Left ventricle myocardium inferior (tissue), 1 donor: ENCODE data around the gene CIAO2B. TPM values are rescaled to one million over a fixed set of nuclear protein-coding genes. Genes with fewer than 3 reads are reported as not detected.

Source experiments
- DNase-seq: peaks from one replicate; pipeline ENCODE4 v3.0.0-alpha.2; 2020
- H3K27ac ChIP-seq: fragments of 200-600 bp; replicated peaks from 2 replicates; pipeline ENCODE4 v1.8.0; 2021
- H3K27me3 ChIP-seq: fragments of 200-600 bp; 2 replicates; pipeline ENCODE4 v1.8.0; 2021; ENCODE audit warnings: low read depth
- H3K36me3 ChIP-seq: fragments of 200-600 bp; 2 replicates; pipeline ENCODE4 v1.8.0; 2021
- H3K4me1 ChIP-seq: fragments of 200-600 bp; 2 replicates; pipeline ENCODE4 v1.8.0; 2021
- H3K4me3 ChIP-seq: fragments of 200-600 bp; 2 replicates; pipeline ENCODE4 v1.8.0; 2021; ENCODE audit warnings: mild to moderate bottlenecking, moderate library complexity
- H3K9me3 ChIP-seq: fragments of 200-600 bp; replicated peaks from 2 replicates; pipeline ENCODE4 v1.8.0; 2021
- CTCF ChIP-seq: fragments of 200-600 bp; IDR thresholded peaks from 2 replicates; pipeline ENCODE4 v1.8.0; 2021; ENCODE audit warnings: antibody characterized with exemption, mild to moderate bottlenecking, borderline replicate concordance
- intact Hi-C: fragments of 100-400 bp; cut with micrococcal nuclease; formaldehyde crosslinking; loops from one replicate; pipeline ENCODE4 v1.11.0; 2022
- total RNA-seq: library from RNA; stranded (reverse); fragmentation: NEBNext Ultra II Directional; extraction: Animal tissue kit (Norgen Biotek cat#: 25700); gene quantifications from one replicate; pipeline ENCODE4 v1.2.1, GENCODE V29; 2021
- donor health status: DM: no; HTN: yes; CAD: no; lungs with severe emphysema.

The CIAO2B gene
- total RNA-seq, 1 donor from 2014 or later = 127 TPM

GRCh38 chr16:66933776-66934137 is 445 bp downstream of the CIAO2B start:
- no peaks in the 10 kb centered on the region for H3K9me3 ChIP-seq
- H3K36me3 ChIP-seq = peaks cover 16% of the 10 kb centered on the region
- H3K27me3 ChIP-seq = no peaks in the 10 kb centered on the region
- peak overlapping the region; percentile 97 for H3K27ac ChIP-seq
- no peak for TF ChIP-seq CTCF
- H3K4me3 ChIP-seq = peak overlapping the region; percentile 97
- intact Hi-C loops = no loop called here
- peaks cover 82% of the 10 kb centered on the region for H3K4me1 ChIP-seq
- no peak for DNase-seq

- no peak for TF ChIP-seq CTCF
- Histone ChIP-seq H3K36me3 (peaks cover 4% of the 10 kb centered on the region), H3K4me1 (peaks cover 81% of the 10 kb centered on the region), H3K4me3 (no peak overlapping the region), H3K9me3 (no peaks in the 10 kb centered on the region), H3K27me3 (no peaks in the 10 kb centered on the region), H3K27ac (no peak overlapping the region)
- no peak for DNase-seq
- intact Hi-C loops = no loop called here
Observed at GRCh38 chr16:66932076-66932475, 2.1 kb downstream of the CIAO2B start.

GRCh38 chr16:66931665-66932064 is 2.5 kb downstream of the CIAO2B start:
- intact Hi-C loops = no loop called here
- H3K4me3 ChIP-seq = no peak overlapping the region
- no peak for TF ChIP-seq CTCF
- H3K36me3 ChIP-seq = peaks cover 4% of the 10 kb centered on the region
- H3K4me1 ChIP-seq = peaks cover 81% of the 10 kb centered on the region
- no peaks in the 10 kb centered on the region for H3K27me3 ChIP-seq
- no peaks in the 10 kb centered on the region for H3K9me3 ChIP-seq
- H3K27ac ChIP-seq = no peak overlapping the region
- DNase-seq = no peak

GRCh38 chr16:66930189-66930588 is 4.0 kb downstream of the CIAO2B start:
- intact Hi-C loops = no loop called here
- peaks cover 3% of the 10 kb centered on the region for H3K27me3 ChIP-seq
- H3K4me3 ChIP-seq = no peak overlapping the region
- peaks cover 81% of the 10 kb centered on the region for H3K4me1 ChIP-seq
- no peak for DNase-seq
- peak overlapping the region; percentile 48 for H3K27ac ChIP-seq
- peaks cover 4% of the 10 kb centered on the region for H3K36me3 ChIP-seq
- no peak for TF ChIP-seq CTCF
- no peaks in the 10 kb centered on the region for H3K9me3 ChIP-seq

GRCh38 chr16:66928702-66929388 is 5.4 kb downstream of the CIAO2B start:
- no peak for DNase-seq
- intact Hi-C loops = no loop called here
- Histone ChIP-seq H3K9me3 (no peaks in the 10 kb centered on the region), H3K27me3 (peaks cover 16% of the 10 kb centered on the region), H3K4me3 (no peak overlapping the region), H3K4me1 (peaks cover 81% of the 10 kb centered on the region), H3K27ac (peak overlapping the region; percentile 96), H3K36me3 (peaks cover 11% of the 10 kb centered on the region)
- TF ChIP-seq CTCF = peak; percentile 49
